Measurements from ENCODE around the gene TCEAL4.
A peak's percentile ranks its signal among the peaks of the same experiment; 100 is the strongest.
"Not testable (repeated sequence)": the region's sequence is repeated elsewhere in the genome, so short reads cannot be mapped to it uniquely, and the experiment has no call there.

TCEAL4 gene

GRCh38 chrX:103595202-103595601 is 9.9 kb downstream of the TCEAL4 start:
- DNase-seq: not testable (repeated sequence)

- DNase-seq: peak; percentile 76
These were observed 22.3 kb downstream of the TCEAL4 start, which contains the start of gene TCEAL3 for GRCh38 chrX:103607364-103608305. TCEAL3 (plus strand) TSS chrX:103607963; CDS start chrX:103609065, 1,102 bp downstream.

GRCh38 chrX:103608306-103608963 is 23.1 kb downstream of the TCEAL4 start:
- no peak for DNase-seq

DNA sequence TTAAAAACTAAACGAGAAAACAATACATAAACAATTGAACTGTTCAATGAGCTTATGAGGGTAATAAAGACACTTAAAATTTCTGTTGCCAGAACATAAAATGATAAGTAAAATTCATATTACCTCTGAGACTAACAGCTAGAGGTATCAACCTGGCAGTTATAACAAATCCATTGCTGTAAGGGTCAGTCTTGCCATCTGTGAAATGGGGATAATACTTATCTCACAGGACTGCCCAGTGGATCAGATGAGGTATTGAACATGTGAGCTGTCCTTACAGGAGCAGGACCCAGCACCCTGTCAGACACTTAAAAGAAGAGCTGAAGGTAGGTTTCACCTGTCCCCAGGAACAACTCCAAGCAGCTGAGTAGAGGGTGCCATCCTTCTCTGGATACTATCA is 25.0 kb downstream of the TCEAL4 start:
- DNase-seq: no peak

DNA sequence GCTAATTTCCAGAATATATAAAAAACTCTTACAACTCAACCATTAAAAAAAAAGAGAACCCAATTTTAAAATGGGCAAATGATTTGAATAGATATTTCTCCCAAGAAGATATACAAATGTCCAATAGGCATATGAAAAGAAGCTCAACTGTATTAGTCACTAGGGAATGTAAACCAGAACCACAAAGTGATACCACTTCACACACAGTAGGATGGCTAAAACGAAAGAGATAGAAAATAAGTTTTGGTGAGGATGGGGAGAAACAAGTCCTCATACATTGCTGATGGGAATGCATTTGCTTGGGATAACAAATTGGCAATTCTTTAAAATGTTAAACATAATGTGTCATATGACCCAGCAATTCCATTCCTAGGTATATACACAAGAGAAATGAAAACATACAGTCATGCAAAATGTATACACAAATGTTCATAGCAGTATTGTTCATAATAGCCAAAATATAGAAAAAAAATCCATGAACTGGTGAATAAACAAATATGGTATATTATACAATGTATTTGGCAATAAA is 28.1 kb downstream of the TCEAL4 start:
- no peak for DNase-seq

GRCh38 chrX:103614999-103615398 is 29.7 kb downstream of the TCEAL4 start:
- no peak for DNase-seq

- DNase-seq: no peak
These were observed 30.6 kb downstream of the TCEAL4 start for GRCh38 chrX:103615781-103616371.

- DNase-seq: no peak
These were observed 31.4 kb downstream of the TCEAL4 start for GRCh38 chrX:103616676-103617186.

DNA sequence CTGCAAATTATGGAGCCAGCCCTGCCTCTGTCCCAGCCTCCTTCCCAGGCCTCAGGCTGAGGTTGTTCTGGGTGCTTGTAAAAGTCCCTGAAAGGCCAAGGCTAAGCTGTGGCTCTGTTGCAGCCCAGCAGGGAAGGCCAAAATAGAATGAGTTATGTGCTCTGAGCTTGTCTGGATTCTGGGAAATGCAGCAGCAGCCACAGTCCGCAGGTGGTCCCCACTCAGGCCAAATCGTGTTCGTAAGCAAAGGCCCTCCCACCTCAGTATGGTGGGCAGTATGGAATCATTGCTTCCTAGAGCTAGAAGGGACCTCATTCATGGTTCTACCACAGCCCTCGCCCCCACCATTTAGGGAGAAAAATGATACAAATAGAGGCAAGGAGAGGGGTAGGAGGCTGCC is 38.8 kb downstream of the TCEAL4 start:
- no peak for DNase-seq

DNA sequence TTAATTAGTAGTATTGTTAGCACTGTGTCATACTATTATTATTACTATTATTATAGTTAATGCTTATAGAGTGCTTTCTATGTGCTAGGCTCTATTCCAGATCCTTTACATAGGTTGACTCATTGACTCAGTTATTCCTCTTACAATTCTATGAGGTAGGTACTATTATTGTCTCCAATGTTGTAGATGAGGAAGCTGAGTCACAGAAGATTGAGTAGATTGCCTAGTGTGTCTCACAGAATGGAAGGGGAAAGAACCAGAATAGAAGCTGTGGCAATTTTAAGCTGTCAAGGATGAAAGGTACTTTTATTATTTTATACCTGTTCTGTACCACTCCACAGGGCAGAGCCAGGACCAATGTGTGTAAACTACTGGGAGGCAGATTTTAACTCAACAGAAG is 41.5 kb downstream of the TCEAL4 start:
- DNase-seq: no peak

DNA sequence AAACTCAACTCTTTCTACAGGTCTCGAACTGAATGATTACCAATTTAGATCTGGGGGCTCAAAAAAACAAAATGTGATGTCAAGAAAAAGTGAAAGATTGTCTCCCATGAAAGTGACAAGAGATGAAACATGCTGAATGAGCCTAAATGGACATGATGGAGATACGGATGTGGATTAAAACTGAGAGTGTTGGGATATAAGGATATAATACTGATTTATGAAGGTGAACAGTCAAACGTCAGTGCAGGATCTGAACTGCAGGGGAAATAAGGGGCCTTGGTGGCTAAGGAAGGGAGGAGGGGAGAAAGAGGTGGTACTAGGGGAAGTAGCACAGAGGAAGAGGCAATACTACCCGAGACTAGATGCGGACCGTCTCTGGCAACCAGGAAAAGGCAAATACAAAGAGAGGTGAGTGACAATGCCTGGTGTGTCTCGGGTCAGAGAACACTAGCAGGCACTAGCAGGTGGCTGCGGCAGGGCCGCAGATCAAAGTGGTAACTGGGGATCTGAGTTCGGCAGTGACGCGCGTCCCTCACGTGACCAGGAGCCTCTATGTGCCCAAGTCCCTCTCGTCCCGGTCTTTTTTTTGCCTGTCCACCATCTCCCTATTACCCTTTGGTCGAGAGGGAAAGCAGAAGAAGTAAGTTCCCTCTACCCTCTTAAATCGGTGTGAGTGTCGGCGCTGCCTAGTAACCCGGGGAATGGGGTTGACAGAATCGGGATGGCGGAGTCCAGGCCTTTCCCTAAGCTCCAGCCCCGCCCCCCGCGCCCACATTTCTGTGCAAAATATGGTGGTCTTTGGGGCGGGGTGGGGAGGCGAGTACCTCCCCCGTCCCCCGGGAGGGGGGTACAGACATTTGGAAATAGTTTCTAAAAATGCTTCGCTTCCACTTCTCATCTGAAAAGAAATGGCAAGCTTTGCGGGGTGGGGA is 43.3 kb downstream of the TCEAL4 start, which contains the start of gene TCEAL1:
TSS of gene TCEAL1 (plus strand) at position 590 of the 932 bp plus-strand sequence. CDS start 942 bp downstream, outside the sequence.
- peak; percentile 70 for DNase-seq

DNA sequence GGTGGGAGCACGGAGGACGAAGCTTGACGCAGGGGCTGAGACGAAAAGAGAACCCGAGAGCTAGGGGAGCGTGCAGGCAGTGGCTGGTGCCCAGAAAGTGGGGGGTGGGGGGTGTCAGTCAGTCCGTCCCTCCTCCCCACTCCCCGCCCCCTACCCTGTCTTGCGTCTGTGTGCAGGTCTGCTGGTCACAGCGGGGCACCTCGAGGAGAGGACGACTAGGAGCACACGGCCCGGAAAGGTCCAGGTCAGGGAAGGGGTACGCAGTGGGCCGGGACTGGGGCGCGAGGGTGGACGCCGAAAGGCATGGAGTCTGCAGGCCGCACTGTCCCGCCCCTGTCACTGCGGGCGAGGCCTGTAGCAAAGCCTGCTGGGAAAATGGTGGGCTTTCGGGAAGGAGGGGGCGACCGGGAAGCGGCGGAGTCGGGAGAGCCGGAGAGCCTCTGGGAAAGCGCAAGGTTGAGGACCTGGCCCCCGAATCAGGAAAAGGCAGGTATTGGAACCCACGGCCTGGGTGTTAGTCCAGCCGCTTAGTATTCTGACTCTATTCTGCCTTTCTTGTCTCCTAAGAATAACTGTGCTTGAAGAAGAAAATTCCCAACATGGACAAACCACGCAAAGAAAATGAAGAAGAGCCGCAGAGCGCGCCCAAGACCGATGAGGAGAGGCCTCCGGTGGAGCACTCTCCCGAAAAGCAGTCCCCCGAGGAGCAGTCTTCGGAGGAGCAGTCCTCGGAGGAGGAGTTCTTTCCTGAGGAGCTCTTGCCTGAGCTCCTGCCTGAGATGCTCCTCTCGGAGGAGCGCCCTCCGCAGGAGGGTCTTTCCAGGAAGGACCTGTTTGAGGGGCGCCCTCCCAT is 44.2 kb downstream of the TCEAL4 start:
- peak; percentile 63 for DNase-seq

DNA sequence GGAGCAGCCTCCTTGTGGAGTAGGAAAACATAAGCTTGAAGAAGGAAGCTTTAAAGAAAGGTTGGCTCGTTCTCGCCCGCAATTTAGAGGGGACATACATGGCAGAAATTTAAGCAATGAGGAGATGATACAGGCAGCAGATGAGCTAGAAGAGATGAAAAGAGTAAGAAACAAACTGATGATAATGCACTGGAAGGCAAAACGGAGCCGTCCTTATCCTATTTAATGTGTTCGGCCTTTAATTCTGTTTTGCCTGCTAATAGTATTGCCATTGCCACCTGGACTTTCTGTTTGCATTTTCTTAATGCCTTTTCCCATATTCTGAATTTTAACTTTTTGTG is 44.8 kb downstream of the TCEAL4 start:
- DNase-seq: no peak

DNA sequence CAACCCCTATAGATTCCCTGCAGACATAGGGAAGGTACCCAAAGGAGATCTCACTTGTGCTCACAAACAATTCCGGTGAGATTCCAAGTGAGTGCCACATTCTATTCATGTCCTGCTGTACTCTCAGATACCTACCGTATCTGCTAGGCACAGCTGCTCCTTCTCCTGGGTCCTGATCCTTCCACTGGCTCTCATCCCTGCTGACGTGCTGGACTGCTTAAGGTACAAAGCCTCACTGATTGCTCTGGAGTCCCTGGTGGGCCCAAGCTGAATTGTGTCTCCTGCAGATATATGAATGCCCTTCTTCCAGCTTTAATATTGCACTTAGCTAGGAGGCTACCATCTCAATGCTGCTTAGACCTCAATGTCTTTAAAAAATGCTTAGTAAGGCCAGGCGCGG is 45.8 kb downstream of the TCEAL4 start:
- no peak for DNase-seq

- DNase-seq: no peak
These were observed 50.1 kb downstream of the TCEAL4 start for GRCh38 chrX:103635436-103635835.

Measured in activated effector memory CD4-positive, alpha-beta T cell treated with anti-CD3 and anti-CD28 coated beads, Interleukin-2, amount 50 U/mL, for 16 hours (primary cell).